Body of pancreas (tissue), 4 donors: ENCODE data around the gene ABCC1. TPM values are rescaled to one million over a fixed set of nuclear protein-coding genes. Genes with fewer than 3 reads are reported as not detected.
A peak's percentile ranks its signal among the peaks of the same experiment; 100 is the strongest.

Source experiments
- ATAC-seq: fragments of 150-250 bp; one replicate; pipeline ENCODE4 v1.9.1; 2016
- DNase-seq, 4 donors: peaks; one replicate each; pipeline ENCODE4 v3.0.0-alpha.2; 2019
- H3K27ac ChIP-seq, 4 donors: fragments of 200-600 bp; sonication (generic); 1 replicate in 3 of 4; 2 replicates in 1 of 4; pipeline versions ENCODE4 v1.5.1 to v1.6.1; 2016 to 2019; ENCODE audit warnings: mild to moderate bottlenecking in 1 of 4, mixed read lengths in 1 of 4, moderate library complexity in 1 of 4
- H3K27me3 ChIP-seq, 2 donors: fragments of 200-600 bp; sonication (generic); one replicate each; pipeline ENCODE4 v1.6.0; 2016; ENCODE audit warnings: mild to moderate bottlenecking in 1 of 2
- H3K36me3 ChIP-seq, 2 donors: fragments of 200-600 bp; sonication (generic); replicated peaks in 1 of 2; 2 replicates each; pipeline ENCODE4 v1.5.1; 2016; ENCODE audit warnings: low read depth in 2 of 2; ENCODE audit not compliant: insufficient read depth in 1 of 2
- H3K4me1 ChIP-seq: fragments of 200-600 bp; sonication (generic); one replicate; pipeline ENCODE4 v1.6.0; 2016
- H3K4me3 ChIP-seq, 2 donors: fragments of 200-600 bp; sonication (generic); 1 replicate in 1 of 2; 2 replicates in 1 of 2; pipeline ENCODE4 v1.5.1; 2016 to 2019
- H3K9me3 ChIP-seq, 3 donors: fragments of 200-600 bp; sonication (generic); 1 replicate in 2 of 3; 2 replicates in 1 of 3; pipeline ENCODE4 v1.5.1; 2016
- POLR2A ChIP-seq, 3 donors: fragments of 450-650 bp; IDR thresholded peaks; one replicate each; pipeline ENCODE4 v1.6.1; 2016; ENCODE audit warnings: antibody characterized with exemption in 3 of 3, mild to moderate bottlenecking in 2 of 3
- WGBS, 2 donors: methylation state at CpG; one replicate each; pipeline ENCODE4 v1.1.5; 2017; 5-methylcytosine and 5-hydroxymethylcytosine counted together
- intact Hi-C: fragments of 100-400 bp; cut with DNase I; formaldehyde crosslinking; loops from one replicate; pipeline ENCODE4 v1.15.1; 2023
- total RNA-seq, 2 donors: library from RNA; depleted of rRNA; stranded (reverse); fragments of >200 nt; gene quantifications; one replicate each; pipeline ENCODE4 v1.1.0, GENCODE V29; 2016
- TF ChIP-seq, protein P1 (sequence below), 7 experiments: fragments of 450-650 bp in 4 of 7; fragments of 200-600 bp in 3 of 7; sonication (generic) in 3 of 7; IDR thresholded peaks; one replicate each; pipeline ENCODE4 v1.5.1; 2016 to 2019; ENCODE audit warnings: antibody characterized with exemption in 7 of 7

Gene ABCC1
- total RNA-seq, 2 donors from 2014 or later, result 12.7 to 23.1 TPM

DNA sequence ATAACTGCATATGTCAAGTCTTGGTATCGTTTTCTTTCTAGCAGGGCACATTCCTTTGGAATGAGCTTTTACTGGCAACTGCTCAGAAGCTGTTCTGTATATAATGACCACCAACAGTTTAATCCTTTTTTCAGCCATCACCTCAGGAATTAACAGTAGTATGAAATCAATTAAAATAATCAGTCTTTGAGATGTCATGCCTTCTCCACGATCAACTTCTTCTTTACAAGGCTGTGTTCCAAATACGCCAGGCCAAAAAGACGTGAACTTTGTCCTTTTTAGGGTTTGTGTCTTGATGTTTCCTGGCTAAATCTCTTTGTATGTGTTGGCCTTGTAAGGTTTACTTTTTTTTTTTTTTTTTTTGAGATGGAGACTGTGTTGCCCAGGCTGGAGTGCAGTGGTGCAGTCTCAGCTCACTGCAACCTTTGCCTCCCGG is 54.9 kb downstream of the ABCC1 start:
- ATAC-seq, result peak; percentile 52

DNA sequence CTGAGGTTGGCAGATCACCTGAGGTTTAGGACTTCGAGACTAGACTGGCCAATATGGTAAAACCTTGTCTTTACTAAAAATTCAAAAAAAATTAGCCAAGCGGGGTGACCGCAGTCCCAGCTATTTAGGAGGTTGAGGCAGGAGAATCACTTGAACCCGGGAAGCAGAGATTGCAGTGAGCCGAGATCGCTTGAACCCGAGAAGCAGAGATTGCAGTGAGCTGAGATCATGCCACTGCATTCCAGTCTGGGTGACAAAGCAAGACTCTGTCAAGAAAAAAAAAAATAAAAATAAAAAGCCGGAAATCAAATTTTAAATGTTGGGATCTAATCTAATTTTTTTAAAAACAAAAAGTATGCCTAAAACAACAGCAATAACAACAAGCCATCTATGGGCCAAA is 56.3 kb downstream of the ABCC1 start:
- WGBS, 2 donors, result 80 to 89% methylated on average over 8 of the region's 8 CpGs
- Histone ChIP-seq H3K36me3 (no peaks in the 10 kb centered on the region), H3K4me1 (peaks cover 28% of the 10 kb centered on the region), H3K9me3 (no peaks in the 10 kb centered on the region), H3K27ac (no peak overlapping the region), H3K4me3 (no peak overlapping the region), H3K27me3 (no peaks in the 10 kb centered on the region)
- no peak for ATAC-seq
- intact Hi-C loops, result no loop called here
- TF ChIP-seq, protein P1, sequence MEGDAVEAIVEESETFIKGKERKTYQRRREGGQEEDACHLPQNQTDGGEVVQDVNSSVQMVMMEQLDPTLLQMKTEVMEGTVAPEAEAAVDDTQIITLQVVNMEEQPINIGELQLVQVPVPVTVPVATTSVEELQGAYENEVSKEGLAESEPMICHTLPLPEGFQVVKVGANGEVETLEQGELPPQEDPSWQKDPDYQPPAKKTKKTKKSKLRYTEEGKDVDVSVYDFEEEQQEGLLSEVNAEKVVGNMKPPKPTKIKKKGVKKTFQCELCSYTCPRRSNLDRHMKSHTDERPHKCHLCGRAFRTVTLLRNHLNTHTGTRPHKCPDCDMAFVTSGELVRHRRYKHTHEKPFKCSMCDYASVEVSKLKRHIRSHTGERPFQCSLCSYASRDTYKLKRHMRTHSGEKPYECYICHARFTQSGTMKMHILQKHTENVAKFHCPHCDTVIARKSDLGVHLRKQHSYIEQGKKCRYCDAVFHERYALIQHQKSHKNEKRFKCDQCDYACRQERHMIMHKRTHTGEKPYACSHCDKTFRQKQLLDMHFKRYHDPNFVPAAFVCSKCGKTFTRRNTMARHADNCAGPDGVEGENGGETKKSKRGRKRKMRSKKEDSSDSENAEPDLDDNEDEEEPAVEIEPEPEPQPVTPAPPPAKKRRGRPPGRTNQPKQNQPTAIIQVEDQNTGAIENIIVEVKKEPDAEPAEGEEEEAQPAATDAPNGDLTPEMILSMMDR (IDR thresholded peaks at IDR 0.05), result no peak
- no peak for TF ChIP-seq POLR2A (IDR thresholded peaks at IDR 0.05)
- no peak for DNase-seq

More for the DNA sequence above, 54.9 kb downstream of the ABCC1 start:
- intact Hi-C loops, result no loop called here
- WGBS, 2 donors, result 35 to 40% methylated on average over 5 of the region's 5 CpGs
- TF ChIP-seq POLR2A (IDR thresholded peaks at IDR 0.05), result no peak
- TF ChIP-seq, protein P1 (IDR thresholded peaks at IDR 0.05), result no peak
- no peaks in the 10 kb centered on the region for H3K36me3 ChIP-seq
- no peaks in the 10 kb centered on the region for H3K27me3 ChIP-seq
- H3K4me3 ChIP-seq, result no peak overlapping the region
- H3K4me1 ChIP-seq, result peaks cover 28% of the 10 kb centered on the region
- no peaks in the 10 kb centered on the region for H3K9me3 ChIP-seq
- peak overlapping the region in 1 of 4 donors; percentile 15 for H3K27ac ChIP-seq
- DNase-seq, result no peak

DNA sequence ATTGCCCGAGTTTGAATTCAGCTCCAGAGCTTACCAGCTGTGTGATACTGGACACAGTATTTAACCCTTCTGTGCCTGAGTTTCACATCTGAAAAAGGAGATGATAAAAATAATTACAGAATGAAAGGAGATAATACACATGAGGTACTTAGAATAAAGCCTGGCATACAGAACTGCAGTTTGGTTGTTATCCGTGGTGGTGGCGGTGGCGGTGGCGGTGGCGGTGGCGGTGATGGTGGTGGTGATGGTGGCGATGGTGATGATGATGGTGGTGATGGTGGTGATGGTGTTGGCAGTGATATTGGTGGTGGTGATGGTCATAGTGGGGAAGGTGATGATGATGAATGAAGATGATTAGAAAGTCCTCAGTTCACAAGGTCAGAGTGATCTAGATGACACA is 57.2 kb downstream of the ABCC1 start:
- H3K4me3 ChIP-seq, result no peak overlapping the region
- DNase-seq (no peak), ATAC-seq (no peak)
- H3K27ac ChIP-seq, result no peak overlapping the region
- TF ChIP-seq, protein P1 (IDR thresholded peaks at IDR 0.05), result no peak
- TF ChIP-seq POLR2A (IDR thresholded peaks at IDR 0.05), result no peak
- WGBS, 2 donors, result 75 to 81% methylated on average over 8 of the region's 8 CpGs
- no peaks in the 10 kb centered on the region for H3K9me3 ChIP-seq
- H3K4me1 ChIP-seq, result peaks cover 24% of the 10 kb centered on the region
- H3K27me3 ChIP-seq, result no peaks in the 10 kb centered on the region
- no peaks in the 10 kb centered on the region for H3K36me3 ChIP-seq
- intact Hi-C loops, result no loop called here

DNA sequence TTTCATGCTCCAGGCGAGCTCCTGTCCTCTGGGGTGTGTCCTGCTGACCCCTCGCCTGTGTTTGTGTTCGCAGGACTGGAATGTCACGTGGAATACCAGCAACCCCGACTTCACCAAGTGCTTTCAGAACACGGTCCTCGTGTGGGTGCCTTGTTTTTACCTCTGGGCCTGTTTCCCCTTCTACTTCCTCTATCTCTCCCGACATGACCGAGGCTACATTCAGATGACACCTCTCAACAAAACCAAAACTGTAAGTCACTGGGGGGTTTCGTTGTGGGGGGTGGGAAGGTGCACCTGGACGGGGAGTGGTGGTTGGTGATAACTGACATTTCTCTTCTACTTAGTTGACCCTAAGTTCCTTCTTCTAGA is 58.3 kb downstream of the ABCC1 start:
- intact Hi-C loops, result no loop called here
- Histone ChIP-seq H3K9me3 (no peaks in the 10 kb centered on the region), H3K4me1 (peaks cover 15% of the 10 kb centered on the region), H3K36me3 (no peaks in the 10 kb centered on the region), H3K27me3 (no peaks in the 10 kb centered on the region), H3K4me3 (no peak overlapping the region), H3K27ac (no peak overlapping the region)
- 72 to 82% methylated on average over 11 of the region's 11 CpGs for WGBS, 2 donors
- DNase-seq, result no peak
- TF ChIP-seq POLR2A (IDR thresholded peaks at IDR 0.05), result no peak
- TF ChIP-seq, protein P1 (IDR thresholded peaks at IDR 0.05), result no peak
- ATAC-seq, result no peak

DNA sequence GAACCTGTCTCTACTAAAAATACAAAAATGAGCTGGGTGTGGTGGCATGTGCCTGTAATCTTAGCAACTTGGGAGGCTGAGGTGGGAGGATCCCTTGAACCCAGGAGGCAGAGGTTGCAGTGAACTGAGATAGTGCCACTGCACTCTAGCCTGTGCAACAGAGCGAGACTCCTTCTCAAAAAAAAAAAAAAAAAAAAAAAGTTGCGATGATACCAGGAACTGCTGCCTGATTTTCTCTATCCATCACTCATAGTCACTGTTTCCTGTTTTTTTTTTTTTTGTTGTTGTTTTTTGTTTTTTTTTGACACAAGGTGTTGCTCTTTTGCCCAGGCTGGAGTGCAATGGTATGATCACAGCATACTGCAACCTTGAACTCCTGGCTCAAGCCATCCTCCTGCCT is 59.2 kb downstream of the ABCC1 start:
- Histone ChIP-seq H3K4me1 (peaks cover 15% of the 10 kb centered on the region), H3K36me3 (no peaks in the 10 kb centered on the region), H3K9me3 (no peaks in the 10 kb centered on the region), H3K27me3 (no peaks in the 10 kb centered on the region), H3K4me3 (no peak overlapping the region), H3K27ac (no peak overlapping the region)
- WGBS, 2 donors, result 93 to 94% methylated on average over 2 of the region's 2 CpGs
- ATAC-seq (no peak), DNase-seq (no peak)
- intact Hi-C loops, result no loop called here
- no peak for TF ChIP-seq POLR2A (IDR thresholded peaks at IDR 0.05)
- TF ChIP-seq, protein P1 (IDR thresholded peaks at IDR 0.05), result no peak
